Adrenal gland (tissue), 5 donors: ENCODE results near the gene MAN1C1.

Experiments used
- CTCF ChIP-seq, 6 experiments: fragments of 450-650 bp in 4 of 6; fragments of 200-600 bp in 2 of 6; sonication (generic) in 1 of 6; IDR thresholded peaks; 1 replicate in 5 of 6; 2 replicates in 1 of 6; pipeline versions ENCODE4 v1.5.1 to v1.8.0; 2016 to 2021; ENCODE audit warnings: antibody characterized with exemption in 6 of 6, mild to moderate bottlenecking in 2 of 6, moderate library complexity in 1 of 6
- POLR2A ChIP-seq, 2 donors: fragments of 450-650 bp; IDR thresholded peaks; one replicate each; pipeline ENCODE4 v1.6.1; 2017; ENCODE audit warnings: antibody characterized with exemption in 2 of 2, mild to moderate bottlenecking in 2 of 2, moderate library complexity in 1 of 2
- donor health status: DM: no; HTN: no; CAD: no.

- TF ChIP-seq POLR2A (IDR thresholded peaks at IDR 0.05): no peak
- TF ChIP-seq CTCF (IDR thresholded peaks at IDR 0.05): no peak
Observed at GRCh38 chr1:25624156-25624555, 7.6 kb downstream of the MAN1C1 start.
